Activated CD4-positive, alpha-beta memory T cell treated with anti-CD3 and anti-CD28 coated beads for 36 hours (primary cell): ENCODE results near the gene GTSE1. TPM values are rescaled to one million over a fixed set of nuclear protein-coding genes. Genes with fewer than 3 reads are reported as not detected.
"Not testable (repeated sequence)": the region's sequence is repeated elsewhere in the genome, so short reads cannot be mapped to it uniquely, and the experiment has no call there.

ENCODE experiments used
- CTCF ChIA-PET: fragments of 350-600 bp; sonication (Branson Sonifier 250); formaldehyde crosslinking; loops from one replicate; lab custom pipeline; 2021; ENCODE audit warnings: antibody characterized with exemption, inconsistent platforms; lab: Charles Lee
- POLR2A ChIA-PET: fragments of 350-600 bp; sonication (Branson Sonifier 250); formaldehyde crosslinking; loops from one replicate; lab custom pipeline; 2021; ENCODE audit warnings: antibody characterized with exemption; lab: Charles Lee
- DNase-seq: peaks from one replicate; pipeline ENCODE4 v3.0.0-alpha.2; 2020
- H3K27ac Mint-ChIP-seq: one replicate; pipeline ENCODE4 v1.8.0; 2021; ENCODE audit warnings: mixed read lengths
- H3K27me3 Mint-ChIP-seq: one replicate; pipeline ENCODE4 v1.8.0; 2021; ENCODE audit warnings: mixed read lengths
- H3K36me3 Mint-ChIP-seq: one replicate; pipeline ENCODE4 v1.8.0; 2021; ENCODE audit warnings: mixed read lengths
- H3K4me1 Mint-ChIP-seq: one replicate; pipeline ENCODE4 v1.8.0; 2021; ENCODE audit warnings: low read depth, mixed read lengths
- H3K4me3 Mint-ChIP-seq: one replicate; pipeline ENCODE4 v1.8.0; 2021; ENCODE audit warnings: mild to moderate bottlenecking, mixed read lengths
- H3K9me3 Mint-ChIP-seq: one replicate; pipeline ENCODE4 v1.8.0; 2021; ENCODE audit warnings: mixed read lengths
- intact Hi-C: fragments of 100-400 bp; cut with micrococcal nuclease; formaldehyde crosslinking; loops from one replicate; pipeline ENCODE4 v1.15.1; 2023
- total RNA-seq, 2 experiments: library from RNA; stranded (reverse); gene quantifications; one replicate each; pipeline ENCODE4 v1.2.3, GENCODE V29; 2021

Gene GTSE1
- total RNA-seq, 2 experiments from 2014 or later: 39.9 to 42.6 TPM

GRCh38 chr22:46303347-46303965, 6.8 kb downstream of the GTSE1 start:
- Mint-ChIP-seq H3K9me3 (no peaks in the 10 kb centered on the region), H3K36me3 (peaks cover 29% of the 10 kb centered on the region), H3K27ac (no peak overlapping the region), H3K4me1 (peaks cover 12% of the 10 kb centered on the region), H3K27me3 (no peaks in the 10 kb centered on the region), H3K4me3 (no peak overlapping the region)
- intact Hi-C loops: no loop called here
- ChIA-PET CTCF (no interaction called here), POLR2A (no interaction called here)
- no peak for DNase-seq

- no peak for DNase-seq
- intact Hi-C loops: no loop called here
- Mint-ChIP-seq H3K4me3 (no peak overlapping the region), H3K4me1 (peaks cover 3% of the 10 kb centered on the region), H3K27ac (no peak overlapping the region), H3K9me3 (no peaks in the 10 kb centered on the region), H3K27me3 (no peaks in the 10 kb centered on the region), H3K36me3 (peaks cover 11% of the 10 kb centered on the region)
- ChIA-PET CTCF (interaction anchor here (0.7 kb wide), 1 partner anchor 312 kb away, joined by 3 read pairs; no protein-coding TSS in a partner anchor), POLR2A (no interaction called here)
These were observed 11.8 kb downstream of the GTSE1 start for GRCh38 chr22:46308283-46308988.

- Mint-ChIP-seq H3K27ac (no peak overlapping the region), H3K27me3 (no peaks in the 10 kb centered on the region), H3K4me3 (no peak overlapping the region), H3K4me1 (peaks cover 3% of the 10 kb centered on the region), H3K36me3 (peaks cover 11% of the 10 kb centered on the region), H3K9me3 (no peaks in the 10 kb centered on the region)
- ChIA-PET CTCF (interaction anchor here (0.6 to 4.6 kb wide), 3 partner anchors 188 to 314 kb away, joined by 3 to 35 read pairs (median 4); no protein-coding TSS in a partner anchor), POLR2A (interaction anchor here (0.5 to 0.6 kb wide), 2 partner anchors 42 to 249 kb away, joined by 3 to 4 read pairs; partner anchors contain the start of gene TTC38)
- intact Hi-C loops: loop anchor here (5.0 kb wide), 1 partner anchor 297 kb away; no protein-coding TSS in a partner anchor
- DNase-seq: no peak
These were observed 12.9 kb downstream of the GTSE1 start for GRCh38 chr22:46309526-46310085.

GRCh38 chr22:46312056-46312455, 15.4 kb downstream of the GTSE1 start:
- ChIA-PET POLR2A (no interaction called here), CTCF (interaction anchor here (1.1 to 4.6 kb wide), 5 partner anchors 8 to 299 kb away, joined by 3 to 35 read pairs (median 4); no protein-coding TSS in a partner anchor)
- Mint-ChIP-seq H3K27me3 (no peaks in the 10 kb centered on the region), H3K4me1 (no peaks in the 10 kb centered on the region), H3K36me3 (peaks cover 11% of the 10 kb centered on the region), H3K4me3 (no peak overlapping the region), H3K27ac (no peak overlapping the region), H3K9me3 (no peaks in the 10 kb centered on the region)
- DNase-seq: no peak
- intact Hi-C loops: loop anchor here (5.0 kb wide), 1 partner anchor 300 kb away; no protein-coding TSS in a partner anchor

GRCh38 chr22:46312848-46313247, 16.2 kb downstream of the GTSE1 start:
- intact Hi-C loops: loop anchor here (5.0 kb wide), 1 partner anchor 301 kb away; no protein-coding TSS in a partner anchor
- H3K27me3 Mint-ChIP-seq, H3K4me1 Mint-ChIP-seq, POLR2A ChIA-PET, DNase-seq, H3K9me3 Mint-ChIP-seq, H3K27ac Mint-ChIP-seq, H3K4me3 Mint-ChIP-seq: not testable (repeated sequence)
- CTCF ChIA-PET: interaction anchor here (0.8 to 4.6 kb wide), 6 partner anchors 8 to 306 kb away, joined by 3 to 35 read pairs (median 4); no protein-coding TSS in a partner anchor
- H3K36me3 Mint-ChIP-seq: peaks cover 13% of the 10 kb centered on the region

GRCh38 chr22:46315976-46316375, 19.3 kb downstream of the GTSE1 start:
- no peaks in the 10 kb centered on the region for H3K9me3 Mint-ChIP-seq
- H3K27me3 Mint-ChIP-seq: no peaks in the 10 kb centered on the region
- intact Hi-C loops: no loop called here
- no peak overlapping the region for H3K27ac Mint-ChIP-seq
- CTCF ChIA-PET: interaction anchor here (0.9 to 5.4 kb wide), 9 partner anchors 9 to 310 kb away, joined by 3 to 70 read pairs (median 7); partner anchors contain the start of gene GTSE1
- H3K4me1 Mint-ChIP-seq: no peaks in the 10 kb centered on the region
- DNase-seq: no peak
- POLR2A ChIA-PET: no interaction called here
- no peak overlapping the region for H3K4me3 Mint-ChIP-seq
- H3K36me3 Mint-ChIP-seq: peaks cover 10% of the 10 kb centered on the region

- POLR2A ChIA-PET: no interaction called here
- Mint-ChIP-seq H3K27me3 (no peaks in the 10 kb centered on the region), H3K36me3 (peaks cover 10% of the 10 kb centered on the region), H3K27ac (no peak overlapping the region), H3K9me3 (no peaks in the 10 kb centered on the region), H3K4me3 (no peak overlapping the region), H3K4me1 (no peaks in the 10 kb centered on the region)
- CTCF ChIA-PET: interaction anchor here (1.3 to 5.4 kb wide), 5 partner anchors 194 to 311 kb away, joined by 3 to 70 read pairs (median 6); no protein-coding TSS in a partner anchor
- intact Hi-C loops: no loop called here
- no peak for DNase-seq
These were observed 21.0 kb downstream of the GTSE1 start for GRCh38 chr22:46317646-46318045.

- ChIA-PET POLR2A (no interaction called here), CTCF (interaction anchor here (1.3 to 5.4 kb wide), 3 partner anchors 195 to 202 kb away, joined by 3 to 70 read pairs (median 4); no protein-coding TSS in a partner anchor)
These were observed 21.9 kb downstream of the GTSE1 start for GRCh38 chr22:46318576-46318975.

GRCh38 chr22:46319319-46319718, 22.6 kb downstream of the GTSE1 start:
- POLR2A ChIA-PET: no interaction called here
- H3K27ac Mint-ChIP-seq: no peak overlapping the region
- peaks cover 14% of the 10 kb centered on the region for H3K36me3 Mint-ChIP-seq
- no peaks in the 10 kb centered on the region for H3K4me1 Mint-ChIP-seq
- intact Hi-C loops: no loop called here
- no peak for DNase-seq
- H3K4me3 Mint-ChIP-seq: no peak overlapping the region
- CTCF ChIA-PET: interaction anchor here (1.3 to 5.4 kb wide), 2 partner anchors 8 to 198 kb away, joined by 4 to 70 read pairs; no protein-coding TSS in a partner anchor
- no peaks in the 10 kb centered on the region for H3K27me3 Mint-ChIP-seq
- no peaks in the 10 kb centered on the region for H3K9me3 Mint-ChIP-seq

More at GRCh38 chr22:46318576-46318975, 21.9 kb downstream of the GTSE1 start:
- Mint-ChIP-seq H3K27ac (no peak overlapping the region), H3K4me3 (no peak overlapping the region), H3K4me1 (no peaks in the 10 kb centered on the region), H3K9me3 (no peaks in the 10 kb centered on the region), H3K36me3 (peaks cover 12% of the 10 kb centered on the region), H3K27me3 (no peaks in the 10 kb centered on the region)
- DNase-seq: no peak
- intact Hi-C loops: no loop called here

- no peaks in the 10 kb centered on the region for H3K27me3 Mint-ChIP-seq
- no peaks in the 10 kb centered on the region for H3K9me3 Mint-ChIP-seq
- no peak for DNase-seq
- no peak overlapping the region for H3K4me3 Mint-ChIP-seq
- H3K27ac Mint-ChIP-seq: no peak overlapping the region
- CTCF ChIA-PET: interaction anchor here (1.3 kb wide), 1 partner anchor 9 kb away, joined by 4 read pairs; no protein-coding TSS in a partner anchor
- no peaks in the 10 kb centered on the region for H3K4me1 Mint-ChIP-seq
- intact Hi-C loops: no loop called here
- H3K36me3 Mint-ChIP-seq: peaks cover 14% of the 10 kb centered on the region
- POLR2A ChIA-PET: no interaction called here
These were observed 23.6 kb downstream of the GTSE1 start for GRCh38 chr22:46320166-46320710.

- H3K36me3 Mint-ChIP-seq: peaks cover 14% of the 10 kb centered on the region
- H3K27me3 Mint-ChIP-seq: no peaks in the 10 kb centered on the region
- H3K27ac Mint-ChIP-seq: no peak overlapping the region
- intact Hi-C loops: no loop called here
- H3K4me3 Mint-ChIP-seq: no peak overlapping the region
- H3K4me1 Mint-ChIP-seq: no peaks in the 10 kb centered on the region
- ChIA-PET CTCF (interaction anchor here (0.9 kb wide), 1 partner anchor 12 kb away, joined by 4 read pairs; no protein-coding TSS in a partner anchor), POLR2A (no interaction called here)
- H3K9me3 Mint-ChIP-seq: no peaks in the 10 kb centered on the region
- DNase-seq: no peak
These were observed 24.2 kb downstream of the GTSE1 start for GRCh38 chr22:46320716-46321386.
